Neural progenitor cell (in vitro differentiated cells): Measurements from ENCODE around the gene RALGAPA1. TPM values are rescaled to one million over a fixed set of nuclear protein-coding genes. Genes with fewer than 3 reads are reported as not detected.

ENCODE experiments used
- DNase-seq: peaks from one replicate; pipeline ENCODE4 v3.0.0-alpha.2; 2016; ENCODE audit warnings: low spot score
- H2AFZ ChIP-seq: fragments of 200-600 bp; sonication (generic); replicated peaks from 2 replicates; pipeline ENCODE4 v1.6.1; 2016; ENCODE audit warnings: antibody characterized with exemption
- H3F3A ChIP-seq: fragments of 200-600 bp; sonication (generic); 2 replicates; pipeline ENCODE4 v1.6.1; 2016; ENCODE audit warnings: antibody characterized with exemption, low read depth
- H3K27ac ChIP-seq: fragments of 200-600 bp; sonication (generic); 2 replicates; pipeline ENCODE4 v1.5.1; 2016; ENCODE audit warnings: mild to moderate bottlenecking
- H3K27me3 ChIP-seq: fragments of 200-600 bp; sonication (generic); 2 replicates; pipeline ENCODE4 v1.6.1; 2016; ENCODE audit warnings: mild to moderate bottlenecking, moderate library complexity
- H3K36me3 ChIP-seq: fragments of 200-600 bp; sonication (generic); 2 replicates; pipeline ENCODE4 v1.5.1; 2016
- H3K4me1 ChIP-seq: fragments of 200-600 bp; sonication (generic); 2 replicates; pipeline ENCODE4 v1.6.1; 2016; ENCODE audit warnings: mixed run types
- H3K4me2 ChIP-seq: fragments of 200-600 bp; sonication (generic); 2 replicates; pipeline ENCODE4 v1.6.1; 2016
- H3K4me3 ChIP-seq: fragments of 200-600 bp; sonication (generic); 2 replicates; pipeline ENCODE4 v1.5.1; 2016
- H3K79me2 ChIP-seq: fragments of 200-600 bp; sonication (generic); 2 replicates; pipeline ENCODE4 v1.6.1; 2016; ENCODE audit warnings: low read depth
- H3K9ac ChIP-seq: fragments of 200-600 bp; sonication (generic); 2 replicates; pipeline ENCODE4 v1.6.1; 2016
- H3K9me3 ChIP-seq: fragments of 200-600 bp; sonication (generic); 2 replicates; pipeline ENCODE4 v1.5.1; 2016; ENCODE audit warnings: low read depth
- H4K20me1 ChIP-seq: fragments of 200-600 bp; sonication (generic); 2 replicates; pipeline ENCODE4 v1.6.1; 2016; ENCODE audit warnings: low read depth
- H3K27ac Mint-ChIP-seq: 3 replicates; pipeline ENCODE4 v1.8.0; 2021; ENCODE audit warnings: mixed read lengths
- H3K27me3 Mint-ChIP-seq: 2 replicates; pipeline ENCODE4 v1.8.0; 2022; ENCODE audit warnings: low read depth, mild to moderate bottlenecking, inconsistent platforms, moderate library complexity, mixed read lengths; ENCODE audit not compliant: insufficient read depth
- H3K36me3 Mint-ChIP-seq: 3 replicates; pipeline ENCODE4 v1.8.0; 2021; ENCODE audit warnings: mixed read lengths
- H3K4me1 Mint-ChIP-seq: 3 replicates; pipeline ENCODE4 v1.8.0; 2021; ENCODE audit warnings: mixed read lengths
- H3K4me3 Mint-ChIP-seq: 3 replicates; pipeline ENCODE4 v1.8.0; 2021; ENCODE audit warnings: mild to moderate bottlenecking, moderate library complexity, mixed read lengths
- H3K9me3 Mint-ChIP-seq: 3 replicates; pipeline ENCODE4 v1.8.0; 2020; ENCODE audit warnings: mixed read lengths
- EZH2 ChIP-seq: fragments of 200-600 bp; sonication (generic); IDR thresholded peaks from 2 replicates; pipeline ENCODE4 v1.6.1; 2017; ENCODE audit warnings: antibody characterized with exemption, mild to moderate bottlenecking, moderate library complexity
- EZH2phosphoT487 ChIP-seq: fragments of 200-600 bp; sonication (generic); IDR thresholded peaks from 2 replicates; pipeline ENCODE4 v1.6.1; 2017; ENCODE audit warnings: antibody characterized with exemption
- total RNA-seq: library from RNA; depleted of rRNA; stranded (reverse); fragments of >200 nt; gene quantifications from 2 replicates; pipeline ENCODE4 v1.2.3, GENCODE V29; 2015; ENCODE audit warnings: low replicate concordance
- TF ChIP-seq, protein P1 (sequence below): fragments of 200-600 bp; sonication (generic); IDR thresholded peaks from 2 replicates; pipeline ENCODE4 v1.5.1; 2017; ENCODE audit warnings: antibody characterized with exemption, mild to moderate bottlenecking

RALGAPA1 gene
- total RNA-seq, 1 donor from 2014 or later = 31.7 TPM

GRCh38 chr14:35519986-35520385, 289.1 kb downstream of the RALGAPA1 start:
- no peak overlapping the region for H3K27ac Mint-ChIP-seq
- no peaks in the 10 kb centered on the region for H4K20me1 ChIP-seq
- no peak overlapping the region for H3K4me2 ChIP-seq
- TF ChIP-seq EZH2phosphoT487 (no peak), EZH2 (no peak)
- TF ChIP-seq, protein P1, sequence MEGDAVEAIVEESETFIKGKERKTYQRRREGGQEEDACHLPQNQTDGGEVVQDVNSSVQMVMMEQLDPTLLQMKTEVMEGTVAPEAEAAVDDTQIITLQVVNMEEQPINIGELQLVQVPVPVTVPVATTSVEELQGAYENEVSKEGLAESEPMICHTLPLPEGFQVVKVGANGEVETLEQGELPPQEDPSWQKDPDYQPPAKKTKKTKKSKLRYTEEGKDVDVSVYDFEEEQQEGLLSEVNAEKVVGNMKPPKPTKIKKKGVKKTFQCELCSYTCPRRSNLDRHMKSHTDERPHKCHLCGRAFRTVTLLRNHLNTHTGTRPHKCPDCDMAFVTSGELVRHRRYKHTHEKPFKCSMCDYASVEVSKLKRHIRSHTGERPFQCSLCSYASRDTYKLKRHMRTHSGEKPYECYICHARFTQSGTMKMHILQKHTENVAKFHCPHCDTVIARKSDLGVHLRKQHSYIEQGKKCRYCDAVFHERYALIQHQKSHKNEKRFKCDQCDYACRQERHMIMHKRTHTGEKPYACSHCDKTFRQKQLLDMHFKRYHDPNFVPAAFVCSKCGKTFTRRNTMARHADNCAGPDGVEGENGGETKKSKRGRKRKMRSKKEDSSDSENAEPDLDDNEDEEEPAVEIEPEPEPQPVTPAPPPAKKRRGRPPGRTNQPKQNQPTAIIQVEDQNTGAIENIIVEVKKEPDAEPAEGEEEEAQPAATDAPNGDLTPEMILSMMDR = no peak
- no peaks in the 10 kb centered on the region for H3K9me3 ChIP-seq
- H3K9me3 Mint-ChIP-seq = peaks cover 2% of the 10 kb centered on the region
- no peaks in the 10 kb centered on the region for H3K36me3 Mint-ChIP-seq
- no peak for DNase-seq
- H3K9ac ChIP-seq = no peak overlapping the region
- H3K4me1 ChIP-seq = no peaks in the 10 kb centered on the region
- H3K36me3 ChIP-seq = no peaks in the 10 kb centered on the region
- H3K27me3 Mint-ChIP-seq = no peaks in the 10 kb centered on the region
- no peak overlapping the region for H3K27ac ChIP-seq
- no peaks in the 10 kb centered on the region for H3F3A ChIP-seq
- no peaks in the 10 kb centered on the region for H3K27me3 ChIP-seq
- H3K79me2 ChIP-seq = no peaks in the 10 kb centered on the region
- H3K4me3 ChIP-seq = no peak overlapping the region
- no peak overlapping the region for H2AFZ ChIP-seq
- no peaks in the 10 kb centered on the region for H3K4me1 Mint-ChIP-seq
- H3K4me3 Mint-ChIP-seq = no peak overlapping the region

DNA sequence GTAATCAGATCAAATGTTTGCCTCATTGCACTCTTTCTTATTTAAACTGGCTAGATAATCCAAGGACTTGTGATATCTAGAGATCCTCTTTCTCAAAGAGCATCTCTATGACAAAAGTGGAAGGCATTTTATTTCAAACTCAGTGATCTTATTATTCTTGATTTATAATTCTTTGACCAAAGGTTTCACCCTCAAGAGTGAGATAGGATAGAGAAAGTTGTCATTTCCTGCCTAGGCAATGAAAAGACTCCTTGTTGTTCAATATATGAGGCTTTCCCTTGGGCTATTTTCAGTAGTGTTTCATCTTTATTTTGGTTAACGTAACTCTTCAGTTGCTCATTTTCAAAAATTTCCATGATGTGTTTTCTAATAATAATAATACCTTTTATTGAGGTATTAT, 293.2 kb downstream of the RALGAPA1 start:
- no peak overlapping the region for H2AFZ ChIP-seq
- no peaks in the 10 kb centered on the region for H4K20me1 ChIP-seq
- Mint-ChIP-seq H3K4me1 (no peaks in the 10 kb centered on the region), H3K4me3 (no peak overlapping the region), H3K9me3 (no peaks in the 10 kb centered on the region), H3K27ac (no peak overlapping the region), H3K36me3 (no peaks in the 10 kb centered on the region), H3K27me3 (no peaks in the 10 kb centered on the region)
- H3K4me1 ChIP-seq = no peaks in the 10 kb centered on the region
- no peak overlapping the region for H3K9ac ChIP-seq
- no peaks in the 10 kb centered on the region for H3K36me3 ChIP-seq
- no peaks in the 10 kb centered on the region for H3F3A ChIP-seq
- H3K79me2 ChIP-seq = no peaks in the 10 kb centered on the region
- H3K4me3 ChIP-seq = no peak overlapping the region
- DNase-seq = no peak
- TF ChIP-seq EZH2 = no peak
- no peaks in the 10 kb centered on the region for H3K9me3 ChIP-seq
- no peak overlapping the region for H3K27ac ChIP-seq
- no peaks in the 10 kb centered on the region for H3K27me3 ChIP-seq
- no peak overlapping the region for H3K4me2 ChIP-seq

DNA sequence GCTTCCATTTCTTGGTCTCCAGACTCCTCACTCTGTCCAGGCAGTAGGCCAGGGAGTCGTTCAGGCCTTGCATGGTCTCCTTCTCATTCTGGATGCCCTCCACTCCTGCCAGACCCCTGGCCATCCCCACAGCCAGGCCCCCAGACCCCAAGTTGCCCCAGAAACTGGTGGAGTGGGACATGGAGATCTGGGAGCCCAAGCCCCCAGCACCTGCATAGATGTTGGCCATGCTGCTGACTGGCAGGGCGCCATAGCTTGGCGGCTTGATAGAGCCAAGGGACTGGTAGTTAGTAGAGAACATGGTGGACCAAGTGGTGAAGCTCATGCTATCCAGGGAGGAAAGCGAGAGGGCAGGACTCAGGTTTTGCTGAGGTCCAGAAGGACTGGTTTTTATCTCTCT, 296.3 kb downstream of the RALGAPA1 start:
- DNase-seq = no peak
- H3K9me3 Mint-ChIP-seq = peaks cover 2% of the 10 kb centered on the region
- H2AFZ ChIP-seq = no peak overlapping the region
- H3K4me1 ChIP-seq = no peaks in the 10 kb centered on the region
- H3K9ac ChIP-seq = no peak overlapping the region
- no peaks in the 10 kb centered on the region for H4K20me1 ChIP-seq
- no peaks in the 10 kb centered on the region for H3K79me2 ChIP-seq
- TF ChIP-seq EZH2phosphoT487 (no peak), EZH2 (no peak)
- TF ChIP-seq, protein P1 = no peak
- no peak overlapping the region for H3K4me3 Mint-ChIP-seq
- H3K9me3 ChIP-seq = no peaks in the 10 kb centered on the region
- H3K4me2 ChIP-seq = no peak overlapping the region
- no peak overlapping the region for H3K27ac ChIP-seq
- H3F3A ChIP-seq = no peaks in the 10 kb centered on the region
- no peaks in the 10 kb centered on the region for H3K4me1 Mint-ChIP-seq
- no peak overlapping the region for H3K4me3 ChIP-seq
- no peaks in the 10 kb centered on the region for H3K27me3 ChIP-seq
- H3K36me3 ChIP-seq = no peaks in the 10 kb centered on the region
- H3K27ac Mint-ChIP-seq = no peak overlapping the region
- H3K27me3 Mint-ChIP-seq = no peaks in the 10 kb centered on the region
- H3K36me3 Mint-ChIP-seq = no peaks in the 10 kb centered on the region

DNA sequence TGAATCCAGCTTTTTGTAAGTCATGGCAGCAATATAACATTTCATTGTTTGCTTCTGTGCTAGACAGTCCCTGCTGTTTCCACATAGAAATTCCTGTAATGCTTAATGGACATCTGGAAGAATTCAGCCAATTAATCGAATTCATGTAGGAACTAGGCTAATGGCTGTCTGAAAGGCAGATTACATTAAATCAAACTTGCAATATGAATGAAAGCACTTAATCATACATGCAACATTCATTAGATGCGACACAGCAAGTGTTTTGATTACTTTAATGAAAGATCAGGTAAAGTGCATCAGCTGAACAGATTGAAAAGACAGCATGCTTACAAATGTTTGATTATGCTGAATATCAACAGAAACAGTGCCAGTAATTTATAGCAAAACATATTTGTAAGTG, 299.2 kb downstream of the RALGAPA1 start:
- Histone ChIP-seq H3K4me1 (no peaks in the 10 kb centered on the region), H2AFZ (no peak overlapping the region), H4K20me1 (no peaks in the 10 kb centered on the region), H3K27ac (no peak overlapping the region), H3K27me3 (no peaks in the 10 kb centered on the region), H3K9me3 (no peaks in the 10 kb centered on the region), H3F3A (no peaks in the 10 kb centered on the region), H3K4me2 (no peak overlapping the region), H3K4me3 (no peak overlapping the region), H3K79me2 (no peaks in the 10 kb centered on the region), H3K36me3 (no peaks in the 10 kb centered on the region), H3K9ac (no peak overlapping the region)
- no peaks in the 10 kb centered on the region for H3K4me1 Mint-ChIP-seq
- no peaks in the 10 kb centered on the region for H3K36me3 Mint-ChIP-seq
- H3K4me3 Mint-ChIP-seq = no peak overlapping the region
- H3K27ac Mint-ChIP-seq = no peak overlapping the region
- H3K9me3 Mint-ChIP-seq = peaks cover 2% of the 10 kb centered on the region
- no peak for DNase-seq
- H3K27me3 Mint-ChIP-seq = no peaks in the 10 kb centered on the region
- no peak for TF ChIP-seq EZH2
- TF ChIP-seq EZH2phosphoT487 = no peak
- TF ChIP-seq, protein P1 = no peak
